ENCODE measurements around the gene CTSZ.
"Not testable (repeated sequence)": the region's sequence is repeated elsewhere in the genome, so short reads cannot be mapped to it uniquely, and the experiment has no call there.

Gene CTSZ

DNA sequence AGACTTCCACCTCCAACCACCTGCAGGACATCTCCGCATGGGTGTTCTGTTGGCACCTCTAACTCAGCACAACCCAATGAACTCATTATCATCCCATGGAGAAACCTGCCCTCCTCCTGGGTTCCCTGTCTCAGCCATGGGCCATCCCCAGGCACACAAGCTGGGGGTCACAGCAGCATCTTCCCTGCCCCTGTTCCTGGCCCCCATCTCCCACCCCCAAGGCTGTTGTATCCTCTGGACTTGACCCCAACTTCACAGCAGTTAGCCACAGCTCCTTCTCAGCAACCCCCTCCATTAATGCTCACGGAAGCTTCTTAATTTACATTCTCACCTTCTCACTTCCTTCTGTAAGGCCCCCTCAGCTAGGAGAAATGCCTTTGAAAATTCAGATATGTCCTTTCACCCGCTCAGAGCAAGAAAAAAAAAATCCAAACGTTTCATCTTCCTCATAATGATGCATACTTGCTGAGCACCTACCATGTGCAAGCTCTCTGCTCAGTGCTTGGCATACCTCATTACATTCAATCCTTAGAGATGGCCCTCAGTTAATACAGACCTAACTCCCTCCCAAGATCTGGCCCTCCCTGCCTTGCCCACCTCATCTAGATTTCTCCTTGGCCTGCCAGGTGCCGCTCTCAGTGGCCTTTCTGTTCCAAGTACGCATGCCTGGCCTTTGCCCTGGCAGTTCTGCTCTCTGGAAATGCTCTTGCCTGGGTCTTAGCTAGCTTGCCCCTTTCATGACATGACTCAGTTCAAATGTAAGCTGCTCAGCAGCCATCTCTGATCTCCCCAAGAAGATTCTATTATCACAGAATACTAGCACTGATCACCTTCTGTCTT, 28.5 kb downstream of the CTSZ start:
- DNase-seq, result no peak
- no peak for ATAC-seq

DNA sequence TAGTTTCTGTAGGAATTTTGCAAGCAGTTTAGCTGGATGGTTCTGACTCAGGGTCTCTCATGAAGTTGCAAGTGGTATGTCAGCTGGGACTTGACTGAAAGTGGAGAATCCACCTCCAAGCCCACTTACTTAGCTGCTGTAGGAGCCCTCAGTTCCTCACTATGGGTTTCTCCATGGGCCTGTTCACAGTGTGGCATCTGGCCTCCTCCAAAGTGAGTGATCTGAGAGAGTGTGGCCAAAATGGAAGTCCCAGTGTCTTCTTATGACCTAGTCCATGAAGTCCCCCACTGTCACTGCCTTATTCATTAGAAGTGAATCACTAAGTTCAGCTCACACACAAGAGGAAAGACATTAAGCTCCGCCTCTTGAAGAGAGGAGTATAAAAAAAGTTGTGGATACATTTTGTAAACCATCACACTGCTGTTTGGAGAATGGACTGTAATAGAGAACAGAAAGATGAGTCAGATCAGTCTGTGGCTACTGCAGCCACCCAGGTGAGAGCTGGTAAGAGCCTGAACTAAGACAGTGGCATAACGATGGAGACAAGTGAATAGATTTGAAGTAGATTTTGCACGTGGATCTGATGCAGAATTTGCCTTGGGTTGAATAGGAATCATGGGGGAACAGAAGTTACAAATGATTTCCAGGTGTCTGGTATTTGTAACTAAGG, 30.9 kb downstream of the CTSZ start:
- DNase-seq (no peak), ATAC-seq (no peak)

DNA sequence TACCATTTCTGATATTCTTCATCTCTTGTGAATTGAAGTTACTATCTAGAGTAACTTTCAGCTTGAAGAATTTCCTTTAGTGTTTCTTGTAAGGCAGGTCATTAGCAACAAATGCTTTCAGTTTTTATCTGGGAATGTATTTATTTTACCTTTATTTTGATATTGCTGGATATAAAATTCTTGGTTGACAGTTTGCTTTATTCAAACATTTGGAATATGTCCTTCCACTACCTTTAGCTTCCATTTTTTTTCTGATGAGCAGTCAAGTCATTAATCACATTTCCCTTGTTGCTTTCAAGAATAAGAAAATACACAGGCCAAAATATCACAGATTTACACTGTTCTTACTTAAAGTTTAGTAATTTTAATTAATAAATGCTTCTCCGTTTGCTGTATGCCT, 31.7 kb downstream of the CTSZ start:
- no peak for ATAC-seq
- no peak for DNase-seq

DNA sequence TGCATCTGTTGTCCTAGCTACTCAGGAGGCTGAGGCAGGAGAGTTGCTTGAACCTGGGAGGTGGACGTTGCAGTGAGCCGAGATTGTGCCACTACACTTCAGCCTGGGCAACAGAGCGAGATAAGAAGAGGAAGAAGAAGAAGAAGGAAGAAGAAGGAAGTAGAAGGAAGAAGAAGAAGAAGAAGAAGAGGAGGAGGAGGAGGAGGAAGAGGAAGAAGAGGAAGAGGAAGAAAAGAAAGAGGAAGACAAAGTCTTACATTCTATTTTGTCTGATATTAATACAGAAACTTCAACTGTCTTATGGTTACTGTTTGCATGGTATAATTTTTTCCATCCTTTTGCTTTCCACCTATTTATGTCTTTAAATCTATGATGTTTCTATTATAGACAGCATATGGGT, 33.2 kb downstream of the CTSZ start:
- ATAC-seq (no peak), DNase-seq (no peak)

DNA sequence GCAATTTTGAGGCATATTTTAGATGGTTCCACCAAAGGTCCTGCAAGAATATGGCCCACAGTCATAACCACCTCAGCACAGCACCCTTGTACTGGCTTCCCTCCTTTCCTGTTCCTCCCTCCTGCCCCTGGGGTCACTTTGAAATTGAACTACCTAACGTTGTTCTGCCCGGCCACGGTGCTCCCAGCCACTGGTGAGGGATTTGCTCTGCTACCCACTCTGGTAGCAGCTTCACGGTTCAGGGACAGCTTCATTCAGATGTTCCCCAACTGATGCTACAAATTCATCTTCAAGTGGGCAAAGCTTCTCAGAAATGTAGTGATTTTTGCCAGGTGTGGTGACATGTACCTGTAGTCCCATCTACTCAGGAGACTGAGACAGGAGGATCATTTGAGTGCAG, 33.9 kb downstream of the CTSZ start:
- no peak for DNase-seq
- ATAC-seq, result no peak

DNA sequence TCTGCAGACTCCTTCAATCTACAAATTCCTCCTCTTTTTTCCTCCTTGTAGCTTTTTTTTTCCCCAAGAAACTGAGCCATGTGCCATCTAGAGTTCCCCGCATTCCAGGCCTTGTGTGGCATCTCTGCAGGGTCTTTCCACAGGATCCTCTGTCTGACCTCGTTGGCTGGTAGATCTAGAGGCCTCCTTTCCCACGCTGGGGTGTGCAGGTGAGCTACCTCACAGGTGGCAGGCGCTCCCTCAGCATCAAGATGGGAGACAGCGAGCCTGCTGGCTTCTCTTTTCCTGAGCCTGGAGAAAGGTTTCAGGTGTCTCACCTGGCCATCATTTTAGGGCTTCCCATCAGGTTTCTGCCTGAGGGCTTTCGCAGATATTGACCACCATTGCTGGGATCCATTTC, 35.6 kb downstream of the CTSZ start:
- no peak for DNase-seq
- ATAC-seq, result no peak

DNA sequence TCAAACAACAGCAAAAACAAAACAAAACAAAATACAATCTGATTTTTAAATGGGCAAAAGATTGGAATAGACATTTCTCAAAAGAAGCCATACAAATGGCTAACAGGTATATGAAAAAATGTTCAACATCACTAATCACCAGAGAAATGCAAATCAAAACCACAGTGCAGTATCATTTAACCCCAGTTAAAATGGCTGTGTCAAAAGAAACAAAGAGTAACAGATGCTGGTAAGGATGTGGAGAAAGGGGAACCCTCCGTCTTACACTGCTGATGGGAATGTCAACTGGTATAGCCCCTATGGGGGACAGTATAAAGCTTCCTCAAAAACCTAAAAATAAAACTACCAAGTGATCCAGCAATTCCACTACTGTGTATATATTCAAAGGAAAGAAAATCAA, 36.9 kb downstream of the CTSZ start:
- no peak for DNase-seq
- ATAC-seq, result no peak

DNA sequence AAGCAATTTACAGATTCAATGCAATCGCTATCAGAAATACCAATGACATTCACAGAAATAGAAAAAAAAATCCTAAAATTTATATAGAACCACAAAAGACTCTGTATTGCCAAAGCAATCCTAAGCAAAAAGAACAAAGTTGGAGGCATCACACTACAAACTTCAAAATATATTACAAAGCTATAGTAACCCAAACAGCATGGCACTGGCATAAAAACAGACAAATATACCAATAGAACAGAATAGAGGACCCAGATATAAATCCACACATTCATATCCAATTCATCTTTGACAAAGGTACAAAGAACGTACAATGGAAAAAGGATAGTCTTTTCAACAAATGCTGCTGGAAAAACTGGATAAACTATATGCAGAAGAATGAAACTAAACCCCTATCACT, 37.6 kb downstream of the CTSZ start:
- DNase-seq (no peak), ATAC-seq (no peak)

DNA sequence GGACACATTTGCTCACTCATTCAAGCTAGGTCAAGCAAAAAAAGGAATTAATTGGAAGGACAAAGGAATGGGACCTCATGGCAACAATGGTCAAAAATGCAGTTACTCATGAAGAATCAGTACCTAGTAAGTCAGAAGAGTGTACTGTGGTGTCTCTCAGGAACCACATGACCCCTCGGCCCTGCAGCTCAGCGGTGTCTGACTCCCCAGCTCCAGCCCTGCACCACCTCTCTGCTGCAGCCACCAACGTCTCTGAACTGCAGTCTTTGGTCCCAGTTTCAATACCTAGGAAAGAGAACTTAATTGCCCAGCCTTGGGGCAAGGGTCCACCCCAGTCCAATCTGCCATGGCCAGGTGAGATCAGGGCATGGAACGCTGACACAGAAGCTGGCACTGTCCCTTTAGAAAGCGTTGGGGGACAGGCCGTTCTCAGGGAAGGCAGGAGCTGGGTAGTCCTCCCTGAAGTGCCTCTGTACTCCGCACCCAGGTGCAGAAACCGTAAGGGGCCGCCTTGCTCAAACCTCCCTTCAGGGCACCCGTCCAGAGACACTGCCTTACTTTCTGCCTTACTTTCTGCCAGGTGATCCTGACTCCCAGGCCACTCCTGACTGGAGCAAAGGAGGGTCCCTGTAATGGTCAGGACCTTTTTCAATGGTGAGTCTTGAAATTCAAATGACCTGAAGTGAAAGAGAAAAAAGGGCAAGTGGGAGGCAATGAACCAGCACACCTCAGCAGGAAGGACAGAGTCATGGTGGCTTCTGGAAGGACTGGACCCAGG, 39.2 kb downstream of the CTSZ start:
- DNase-seq (no peak), ATAC-seq (no peak)

DNA sequence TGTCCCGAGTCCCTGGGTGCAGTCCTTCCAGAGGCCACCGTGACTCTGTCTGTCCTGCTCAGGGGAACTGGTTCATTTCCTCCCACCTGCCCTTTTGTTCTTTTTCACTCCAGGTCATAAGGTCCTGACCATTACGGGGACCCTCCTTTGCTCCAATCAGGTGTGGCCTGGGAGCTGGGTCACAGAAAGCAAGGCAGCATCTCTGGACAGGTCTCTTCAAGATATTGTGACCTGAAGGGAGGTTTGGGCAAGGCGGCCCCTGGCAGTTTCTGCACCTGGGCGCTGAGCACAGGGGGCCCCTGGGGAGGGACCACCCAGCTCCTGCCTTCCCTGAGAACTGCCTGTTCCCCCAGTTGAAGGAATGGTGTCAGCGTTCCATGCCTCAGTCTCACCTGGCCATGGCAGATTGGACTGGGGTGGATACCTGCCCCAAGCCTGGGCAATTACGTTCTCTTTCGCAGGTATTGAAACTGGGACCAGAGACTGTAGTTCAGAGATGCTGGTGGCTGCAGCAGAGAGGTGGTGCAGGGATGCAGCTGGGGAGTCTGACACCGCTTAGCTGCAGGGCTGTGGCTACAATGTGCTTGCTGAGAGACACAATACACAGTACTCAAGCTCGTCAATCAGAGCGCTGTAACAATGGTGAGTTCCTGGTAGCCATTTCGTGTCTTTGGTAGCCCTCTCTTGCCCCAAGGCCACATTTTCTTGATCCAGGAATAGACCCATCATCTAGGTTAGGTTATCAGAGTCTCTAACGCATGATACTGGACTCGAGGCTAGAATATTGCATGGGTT, 41.6 kb downstream of the CTSZ start:
- no peak for DNase-seq

DNA sequence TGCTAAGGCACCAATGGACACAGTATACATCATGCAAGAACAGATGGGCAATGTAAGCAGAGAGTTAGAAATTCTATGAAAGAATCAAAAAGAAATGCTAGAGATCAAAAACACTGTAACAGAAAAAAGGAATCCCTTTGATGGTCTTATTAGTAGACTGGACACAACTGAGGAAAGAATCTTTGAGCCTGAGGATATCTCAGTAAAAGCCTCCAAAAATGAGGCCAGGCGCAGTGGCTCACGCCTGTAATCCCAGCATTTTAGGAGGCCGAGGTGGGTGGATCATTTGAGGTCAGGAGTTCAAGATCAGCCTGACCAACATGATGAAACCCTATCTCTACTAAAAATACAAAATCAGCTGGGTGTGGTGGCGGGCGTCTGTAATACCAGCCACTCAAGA, 43.1 kb downstream of the CTSZ start:
- DNase-seq, ATAC-seq: not testable (repeated sequence)

More for the DNA sequence above, 41.6 kb downstream of the CTSZ start:
- ATAC-seq, result no peak

DNA sequence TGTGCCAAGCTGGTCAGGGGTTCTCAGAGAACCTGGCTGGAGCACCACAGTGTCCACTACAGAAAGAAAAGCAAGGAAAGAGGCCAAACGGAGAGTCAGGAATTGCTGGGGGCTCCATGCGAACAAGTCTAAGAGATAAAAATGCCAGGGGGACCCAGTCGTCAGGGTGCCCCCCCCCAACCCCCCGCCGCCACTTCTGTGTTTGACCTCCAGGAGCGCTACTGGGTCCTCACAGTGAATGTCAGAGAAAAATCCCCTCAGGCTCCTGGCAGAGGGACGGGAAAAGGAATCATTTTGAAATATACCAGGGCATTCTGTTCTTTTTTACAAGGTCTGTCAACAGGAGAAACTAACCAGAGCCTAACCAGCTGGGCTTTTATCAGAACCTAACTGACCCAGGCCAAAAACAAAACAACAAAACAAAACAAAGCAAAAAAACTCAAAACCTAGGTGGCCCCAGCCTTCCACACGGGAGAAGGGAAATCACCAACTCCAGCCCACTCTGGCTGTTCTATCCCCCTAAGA, 43.9 kb downstream of the CTSZ start:
- DNase-seq (no peak), ATAC-seq (no peak)

DNA sequence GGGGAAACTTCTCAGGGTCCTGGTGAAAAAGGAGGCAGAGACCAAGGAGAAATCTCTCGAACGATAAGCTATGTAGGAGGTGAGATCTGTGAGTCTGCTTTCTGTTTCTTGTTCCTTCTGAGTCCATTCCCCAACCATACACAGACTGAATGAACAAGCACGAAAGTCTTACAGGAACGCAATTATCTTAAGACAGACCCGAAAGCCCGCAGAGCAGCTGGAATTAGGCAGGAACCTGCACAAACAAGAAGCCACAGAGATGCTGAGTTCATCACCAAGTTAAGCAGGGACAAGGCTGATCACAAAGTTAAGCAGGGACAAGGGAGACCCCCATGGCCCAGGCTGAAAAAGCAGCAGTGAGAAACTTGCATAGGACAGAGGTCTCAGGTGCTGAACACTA, 47.4 kb downstream of the CTSZ start:
- ATAC-seq, result no peak

DNA sequence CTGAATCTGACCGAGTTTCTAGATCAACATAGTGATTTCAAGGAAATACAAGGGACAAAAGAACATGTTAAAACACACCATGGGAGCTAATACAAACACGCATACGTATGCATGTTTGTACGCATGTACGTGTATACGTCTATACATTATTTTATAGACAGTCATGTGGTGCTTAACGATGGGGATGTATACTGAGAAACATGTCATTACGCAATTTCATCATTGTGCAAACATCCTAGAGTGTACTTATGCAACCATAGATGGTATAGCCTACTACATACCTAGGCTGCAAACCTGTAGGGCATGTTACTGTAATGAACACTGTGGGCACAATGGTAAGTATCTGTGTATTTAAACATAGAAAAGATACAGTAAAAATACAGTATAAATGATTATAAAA, 51.0 kb downstream of the CTSZ start:
- ATAC-seq, result no peak
- DNase-seq, result no peak

More for the DNA sequence above, 47.4 kb downstream of the CTSZ start:
- no peak for DNase-seq

DNA sequence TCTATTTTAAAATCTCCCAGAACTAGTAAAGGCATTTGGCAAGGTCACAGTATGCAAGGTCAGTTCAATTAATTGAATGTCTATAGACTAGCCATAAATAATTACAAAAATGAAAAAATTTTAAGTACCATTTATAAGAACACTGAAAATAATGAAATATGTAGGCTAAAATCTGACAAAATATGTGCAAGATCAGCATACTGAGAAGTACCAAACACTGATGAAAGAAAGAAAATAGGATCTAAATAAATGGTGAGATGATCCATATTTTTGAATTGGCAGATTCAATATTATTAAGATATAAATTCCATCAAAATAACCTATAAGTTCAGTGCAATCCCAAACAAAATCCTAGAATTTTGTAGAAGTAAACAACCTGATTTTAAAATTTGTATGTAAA, 54.0 kb downstream of the CTSZ start:
- ATAC-seq (no peak), DNase-seq (no peak)

DNA sequence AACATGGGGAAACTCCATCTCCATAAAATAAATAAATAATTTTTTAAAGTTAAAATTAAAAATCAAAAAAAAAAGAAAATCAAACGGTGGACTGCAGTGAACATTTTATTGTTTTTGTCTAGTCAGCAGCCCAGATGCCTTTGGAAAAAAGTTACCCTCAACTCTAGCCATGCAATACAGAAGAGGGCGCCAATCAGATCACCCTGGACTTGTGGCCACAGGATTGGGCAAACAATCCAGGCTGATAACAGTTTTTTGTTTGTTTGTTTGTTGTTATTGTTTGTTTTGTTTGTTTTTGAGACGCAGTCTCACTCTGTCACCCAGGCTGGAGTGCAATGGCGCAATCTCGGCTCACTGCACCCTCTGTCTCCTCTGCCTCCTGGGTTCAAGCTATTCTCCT, 56.5 kb downstream of the CTSZ start:
- no peak for DNase-seq
- ATAC-seq, result no peak

DNA sequence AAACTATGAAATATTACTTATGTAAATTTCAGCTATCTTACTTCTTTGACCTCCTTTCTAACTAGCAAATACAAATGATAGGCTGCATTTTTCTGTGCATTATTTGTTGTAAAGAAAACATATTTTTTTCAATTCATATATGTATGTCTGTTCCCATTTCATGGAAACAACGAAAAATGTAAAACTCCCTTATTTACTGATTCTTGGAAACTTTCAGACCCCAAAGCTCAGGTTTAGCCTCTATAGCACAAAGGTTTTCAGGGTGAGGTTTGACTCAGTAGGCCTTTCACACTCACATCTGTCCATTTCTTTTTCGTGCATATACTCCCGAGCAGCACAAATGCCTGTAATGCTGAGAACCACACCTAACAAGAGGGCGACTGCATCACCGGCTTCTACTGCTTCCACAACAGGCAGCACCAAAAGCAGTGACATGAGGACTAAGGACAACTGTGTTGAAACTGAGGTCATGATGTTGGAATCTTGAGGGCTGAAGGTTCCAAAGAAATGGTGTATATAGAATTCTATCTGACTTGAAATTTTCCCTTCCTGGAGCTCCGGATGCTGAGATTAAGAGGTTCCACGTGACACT, 59.2 kb downstream of the CTSZ start:
- DNase-seq, ATAC-seq: not testable (repeated sequence)

DNA sequence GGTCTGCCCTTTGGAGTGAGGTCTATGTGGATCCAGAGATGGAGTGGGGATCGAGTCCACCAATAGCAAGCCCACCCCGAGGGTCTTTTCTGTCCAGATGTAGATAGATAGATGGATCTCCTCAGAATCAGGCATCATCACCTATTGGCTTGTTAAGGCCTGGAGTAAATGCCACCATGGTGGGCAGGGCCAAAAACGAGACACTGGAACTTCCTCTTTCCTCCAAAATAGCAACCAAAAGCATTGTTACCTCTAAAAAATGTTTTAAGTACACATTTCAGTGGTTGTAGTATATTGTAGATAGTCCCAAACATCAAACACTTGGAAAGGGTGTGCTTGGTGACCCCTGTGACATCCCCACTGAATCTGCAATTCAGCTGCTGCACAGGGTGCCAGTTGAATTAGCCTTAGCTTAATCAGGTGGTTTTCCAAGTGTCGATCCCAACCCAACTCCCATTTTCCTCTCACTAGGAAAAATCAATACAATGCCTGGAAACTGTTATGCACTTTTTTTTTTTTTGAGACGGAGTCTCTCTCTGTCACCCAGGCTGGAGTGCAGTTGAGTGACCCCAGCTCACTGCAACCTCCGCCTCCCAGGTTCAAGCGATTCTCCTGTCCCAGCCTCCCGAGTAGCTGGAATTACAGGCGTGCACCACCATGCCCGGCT, 61.0 kb downstream of the CTSZ start:
- no peak for ATAC-seq
- no peak for DNase-seq

All from stimulated activated naive CD8-positive, alpha-beta T cell treated with anti-CD3 and anti-CD28 coated beads, Interleukin-15, Interleukin-2, amounts not matched to agents 100 U/mL and 50 U/mL, for 24 hours (primary cell).